OCI-LY3 (cell line): ENCODE measurements around the gene STK32A.

Experiments used
- H2AFZ ChIP-seq: fragments of 200-600, 300-600 bp; shearing (Covaris generic); 2 replicates; pipeline ENCODE4 v1.6.0; 2014; ENCODE audit warnings: antibody characterized with exemption, low read depth, low read length
- H3K27ac ChIP-seq: fragments of 200-600, 300-600 bp; sonication (generic); 2 replicates; pipeline ENCODE4 v1.5.1; 2014; ENCODE audit warnings: mild to moderate bottlenecking, low read length, moderate library complexity, mixed read lengths
- H3K27me3 ChIP-seq: fragments of 200-600, 300-600 bp; sonication (generic); 2 replicates; pipeline ENCODE4 v1.6.1; 2014; ENCODE audit warnings: low read depth, low read length, mixed read lengths
- H3K36me3 ChIP-seq: fragments of 200-600, 300-600 bp; sonication (generic); replicated peaks from 2 replicates; pipeline ENCODE3; 2014; ENCODE audit warnings: low read depth, low read length, mixed read lengths
- H3K4me1 ChIP-seq: fragments of 300-600, 200-600 bp; sonication (generic); 2 replicates; pipeline ENCODE4 v1.6.1; 2014; ENCODE audit warnings: low read length, mixed read lengths
- H3K4me2 ChIP-seq: fragments of 200-600, 300-600 bp; sonication (generic); 2 replicates; pipeline ENCODE4 v1.6.1; 2014; ENCODE audit warnings: low read length, mixed read lengths
- H3K4me3 ChIP-seq: fragments of 300-600, 200-600 bp; sonication (generic); 2 replicates; pipeline ENCODE4 v1.5.1; 2014; ENCODE audit warnings: antibody characterized with exemption, mild to moderate bottlenecking, low read length, moderate library complexity
- H3K79me2 ChIP-seq: fragments of 300-600, 200-600 bp; shearing (Covaris generic); 2 replicates; pipeline ENCODE4 v1.6.1; 2014; ENCODE audit warnings: mild to moderate bottlenecking, low read length, mixed read lengths
- H3K9ac ChIP-seq: fragments of 300-600, 200-600 bp; shearing (Covaris generic); 2 replicates; pipeline ENCODE4 v1.6.0; 2014; ENCODE audit warnings: mild to moderate bottlenecking, low read length, moderate library complexity
- H3K9me3 ChIP-seq: fragments of 200-600, 300-600 bp; shearing (Covaris generic); 2 replicates; pipeline ENCODE4 v1.6.1; 2014; ENCODE audit warnings: low read length, mixed read lengths; ENCODE audit not compliant: insufficient read depth
- H4K20me1 ChIP-seq: fragments of 200-600, 300-600 bp; sonication (generic); 2 replicates; pipeline ENCODE4 v1.6.1; 2016; ENCODE audit warnings: low read length, mixed read lengths; ENCODE audit not compliant: insufficient read depth
- EZH2phosphoT487 ChIP-seq: fragments of 200-600 bp; shearing (Covaris generic); IDR thresholded peaks from 2 replicates; pipeline ENCODE4 v1.6.1; 2018; ENCODE audit warnings: antibody characterized with exemption, mixed run types, low read depth
- TF ChIP-seq, protein P1 (sequence below): fragments of 200-600, 300-600 bp; sonication (generic); IDR thresholded peaks from 2 replicates; pipeline ENCODE4 v1.5.1; 2014; ENCODE audit warnings: antibody characterized with exemption, low read length, low read depth

The STK32A gene

DNA sequence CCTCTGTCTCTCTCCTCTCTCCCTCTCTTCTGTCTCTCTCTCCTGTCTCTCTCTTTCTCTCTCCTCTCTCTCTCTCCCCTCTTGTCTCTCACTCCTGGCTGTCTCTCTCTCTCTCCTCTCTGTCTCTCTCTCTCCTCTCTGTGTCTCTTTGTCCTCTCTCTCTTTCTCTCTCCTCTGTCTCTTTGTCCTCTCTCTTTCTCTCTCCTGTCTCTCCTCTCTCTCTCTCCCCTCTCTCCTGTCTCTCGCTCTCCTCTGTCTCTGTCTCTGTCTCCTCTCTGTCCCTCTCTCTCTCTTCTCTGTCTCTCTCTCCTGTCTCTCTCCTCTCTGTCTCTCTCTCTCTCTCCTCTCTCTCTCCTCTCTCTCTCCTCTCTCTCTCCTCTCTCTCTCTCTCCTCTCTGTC is 25.0 kb downstream of the STK32A start:
- no peak overlapping the region for H2AFZ ChIP-seq
- H4K20me1 ChIP-seq: no peaks in the 10 kb centered on the region
- no peaks in the 10 kb centered on the region for H3K27me3 ChIP-seq
- no peaks in the 10 kb centered on the region for H3K9me3 ChIP-seq
- H3K27ac ChIP-seq: no peak overlapping the region
- no peak overlapping the region for H3K4me2 ChIP-seq
- no peaks in the 10 kb centered on the region for H3K4me1 ChIP-seq
- TF ChIP-seq, protein P1, sequence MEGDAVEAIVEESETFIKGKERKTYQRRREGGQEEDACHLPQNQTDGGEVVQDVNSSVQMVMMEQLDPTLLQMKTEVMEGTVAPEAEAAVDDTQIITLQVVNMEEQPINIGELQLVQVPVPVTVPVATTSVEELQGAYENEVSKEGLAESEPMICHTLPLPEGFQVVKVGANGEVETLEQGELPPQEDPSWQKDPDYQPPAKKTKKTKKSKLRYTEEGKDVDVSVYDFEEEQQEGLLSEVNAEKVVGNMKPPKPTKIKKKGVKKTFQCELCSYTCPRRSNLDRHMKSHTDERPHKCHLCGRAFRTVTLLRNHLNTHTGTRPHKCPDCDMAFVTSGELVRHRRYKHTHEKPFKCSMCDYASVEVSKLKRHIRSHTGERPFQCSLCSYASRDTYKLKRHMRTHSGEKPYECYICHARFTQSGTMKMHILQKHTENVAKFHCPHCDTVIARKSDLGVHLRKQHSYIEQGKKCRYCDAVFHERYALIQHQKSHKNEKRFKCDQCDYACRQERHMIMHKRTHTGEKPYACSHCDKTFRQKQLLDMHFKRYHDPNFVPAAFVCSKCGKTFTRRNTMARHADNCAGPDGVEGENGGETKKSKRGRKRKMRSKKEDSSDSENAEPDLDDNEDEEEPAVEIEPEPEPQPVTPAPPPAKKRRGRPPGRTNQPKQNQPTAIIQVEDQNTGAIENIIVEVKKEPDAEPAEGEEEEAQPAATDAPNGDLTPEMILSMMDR: no peak
- TF ChIP-seq EZH2phosphoT487: no peak
- no peak overlapping the region for H3K9ac ChIP-seq
- no peak overlapping the region for H3K4me3 ChIP-seq
- no peaks in the 10 kb centered on the region for H3K36me3 ChIP-seq
- H3K79me2 ChIP-seq: no peaks in the 10 kb centered on the region

DNA sequence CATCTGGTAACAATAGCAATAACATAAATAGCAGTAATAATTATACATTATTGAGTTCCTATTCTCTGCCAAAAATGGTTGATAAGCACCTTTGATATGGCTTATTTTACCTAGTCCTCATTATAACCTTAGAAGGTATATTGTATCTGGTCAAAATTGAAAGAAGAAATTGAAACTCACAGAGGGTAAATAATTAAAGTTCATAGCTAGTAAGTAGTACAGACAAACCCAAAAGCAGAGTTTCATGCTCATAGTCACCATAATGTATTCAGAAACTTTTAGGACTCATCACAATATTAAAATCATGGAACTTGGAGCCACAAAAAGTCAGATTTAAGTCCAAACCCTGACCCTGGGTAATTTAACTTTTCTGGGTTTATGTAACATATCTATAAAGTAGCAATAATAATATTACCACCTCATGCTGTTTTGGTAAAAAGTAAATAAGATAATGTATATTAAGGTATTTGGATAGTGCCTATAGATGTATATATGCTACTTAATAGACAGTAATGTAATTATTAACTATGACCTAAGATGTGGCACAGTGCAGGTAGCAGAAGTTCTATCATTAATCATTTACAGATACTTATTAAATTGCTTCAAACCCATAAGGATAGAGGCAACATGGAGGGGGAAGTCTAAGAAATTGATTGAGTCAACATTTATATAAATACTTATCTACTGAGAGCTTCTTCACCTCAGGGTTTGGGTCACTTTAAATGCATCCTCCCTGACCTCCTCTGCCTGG is 32.4 kb downstream of the STK32A start:
- no peaks in the 10 kb centered on the region for H3K79me2 ChIP-seq
- H3K4me3 ChIP-seq: no peak overlapping the region
- no peaks in the 10 kb centered on the region for H3K36me3 ChIP-seq
- H2AFZ ChIP-seq: no peak overlapping the region
- no peak overlapping the region for H3K9ac ChIP-seq
- no peak overlapping the region for H3K27ac ChIP-seq
- no peaks in the 10 kb centered on the region for H3K9me3 ChIP-seq
- no peaks in the 10 kb centered on the region for H3K27me3 ChIP-seq
- no peaks in the 10 kb centered on the region for H4K20me1 ChIP-seq
- H3K4me2 ChIP-seq: no peak overlapping the region
- H3K4me1 ChIP-seq: no peaks in the 10 kb centered on the region
- TF ChIP-seq EZH2phosphoT487: no peak
- TF ChIP-seq, protein P1: no peak

GRCh38 chr5:147276497-147276896 is 41.7 kb downstream of the STK32A start:
- Histone ChIP-seq H3K27ac (no peak overlapping the region), H3K79me2 (no peaks in the 10 kb centered on the region), H3K9me3 (no peaks in the 10 kb centered on the region), H3K4me3 (no peak overlapping the region), H3K36me3 (no peaks in the 10 kb centered on the region), H3K4me1 (no peaks in the 10 kb centered on the region), H3K9ac (no peak overlapping the region), H3K4me2 (no peak overlapping the region), H2AFZ (no peak overlapping the region), H3K27me3 (no peaks in the 10 kb centered on the region), H4K20me1 (no peaks in the 10 kb centered on the region)
- no peak for TF ChIP-seq EZH2phosphoT487
- TF ChIP-seq, protein P1: no peak

DNA sequence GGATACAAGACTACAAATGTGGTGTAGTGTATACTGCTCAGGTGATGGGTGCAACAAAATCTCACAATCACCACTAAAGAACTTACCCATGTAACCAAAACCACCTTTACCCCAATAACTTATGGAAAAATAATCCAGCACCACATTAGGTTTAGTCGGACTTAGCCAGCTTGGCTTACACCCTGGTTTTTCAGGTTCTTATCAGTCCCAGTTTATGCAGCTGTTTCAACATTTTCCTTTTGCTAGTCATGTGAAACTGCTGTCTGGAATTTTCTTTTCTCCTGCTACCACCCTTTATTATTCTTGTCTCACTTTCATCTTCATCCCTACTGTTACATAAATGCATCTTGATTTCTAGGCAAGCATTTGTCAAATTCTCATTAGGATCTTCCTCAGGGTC is 51.5 kb downstream of the STK32A start:
- TF ChIP-seq, protein P1: no peak
- no peak for TF ChIP-seq EZH2phosphoT487
- no peak overlapping the region for H3K4me2 ChIP-seq
- no peaks in the 10 kb centered on the region for H3K4me1 ChIP-seq
- no peaks in the 10 kb centered on the region for H3K79me2 ChIP-seq
- no peaks in the 10 kb centered on the region for H3K27me3 ChIP-seq
- no peaks in the 10 kb centered on the region for H3K36me3 ChIP-seq
- no peak overlapping the region for H3K4me3 ChIP-seq
- no peak overlapping the region for H3K27ac ChIP-seq
- H3K9ac ChIP-seq: no peak overlapping the region
- H4K20me1 ChIP-seq: no peaks in the 10 kb centered on the region
- no peaks in the 10 kb centered on the region for H3K9me3 ChIP-seq
- no peak overlapping the region for H2AFZ ChIP-seq
